Measurements from ENCODE around the gene WDR20.

DNA sequence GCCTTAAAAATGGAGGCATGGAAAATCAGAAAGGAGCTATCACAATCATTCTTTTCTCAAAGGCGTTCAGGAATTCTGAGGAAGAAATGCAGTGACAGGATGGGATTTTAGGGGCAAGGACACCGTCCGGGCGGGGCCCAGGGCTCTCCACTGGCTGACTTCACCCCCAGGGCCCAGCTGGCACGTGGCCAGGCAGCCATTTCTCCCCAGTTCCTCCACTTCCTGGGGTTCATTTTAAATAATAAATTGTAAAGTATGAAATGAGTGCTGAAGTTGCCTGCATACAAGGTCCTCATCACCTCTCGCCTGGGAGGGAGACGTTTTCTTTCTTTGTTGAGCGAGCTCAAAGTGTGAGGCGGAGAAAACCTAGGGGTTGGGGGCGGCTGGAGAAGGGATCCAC lies 73.8 kb downstream of the WDR20 start:
- TF ChIP-seq, protein P1, sequence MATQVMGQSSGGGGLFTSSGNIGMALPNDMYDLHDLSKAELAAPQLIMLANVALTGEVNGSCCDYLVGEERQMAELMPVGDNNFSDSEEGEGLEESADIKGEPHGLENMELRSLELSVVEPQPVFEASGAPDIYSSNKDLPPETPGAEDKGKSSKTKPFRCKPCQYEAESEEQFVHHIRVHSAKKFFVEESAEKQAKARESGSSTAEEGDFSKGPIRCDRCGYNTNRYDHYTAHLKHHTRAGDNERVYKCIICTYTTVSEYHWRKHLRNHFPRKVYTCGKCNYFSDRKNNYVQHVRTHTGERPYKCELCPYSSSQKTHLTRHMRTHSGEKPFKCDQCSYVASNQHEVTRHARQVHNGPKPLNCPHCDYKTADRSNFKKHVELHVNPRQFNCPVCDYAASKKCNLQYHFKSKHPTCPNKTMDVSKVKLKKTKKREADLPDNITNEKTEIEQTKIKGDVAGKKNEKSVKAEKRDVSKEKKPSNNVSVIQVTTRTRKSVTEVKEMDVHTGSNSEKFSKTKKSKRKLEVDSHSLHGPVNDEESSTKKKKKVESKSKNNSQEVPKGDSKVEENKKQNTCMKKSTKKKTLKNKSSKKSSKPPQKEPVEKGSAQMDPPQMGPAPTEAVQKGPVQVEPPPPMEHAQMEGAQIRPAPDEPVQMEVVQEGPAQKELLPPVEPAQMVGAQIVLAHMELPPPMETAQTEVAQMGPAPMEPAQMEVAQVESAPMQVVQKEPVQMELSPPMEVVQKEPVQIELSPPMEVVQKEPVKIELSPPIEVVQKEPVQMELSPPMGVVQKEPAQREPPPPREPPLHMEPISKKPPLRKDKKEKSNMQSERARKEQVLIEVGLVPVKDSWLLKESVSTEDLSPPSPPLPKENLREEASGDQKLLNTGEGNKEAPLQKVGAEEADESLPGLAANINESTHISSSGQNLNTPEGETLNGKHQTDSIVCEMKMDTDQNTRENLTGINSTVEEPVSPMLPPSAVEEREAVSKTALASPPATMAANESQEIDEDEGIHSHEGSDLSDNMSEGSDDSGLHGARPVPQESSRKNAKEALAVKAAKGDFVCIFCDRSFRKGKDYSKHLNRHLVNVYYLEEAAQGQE (IDR thresholded peaks at IDR 0.05; ENCODE audit: low read depth): no peak
- no peak for TF ChIP-seq TAF1 (IDR thresholded peaks at IDR 0.05; ENCODE audit: low read depth)
- TF ChIP-seq, protein P2, sequence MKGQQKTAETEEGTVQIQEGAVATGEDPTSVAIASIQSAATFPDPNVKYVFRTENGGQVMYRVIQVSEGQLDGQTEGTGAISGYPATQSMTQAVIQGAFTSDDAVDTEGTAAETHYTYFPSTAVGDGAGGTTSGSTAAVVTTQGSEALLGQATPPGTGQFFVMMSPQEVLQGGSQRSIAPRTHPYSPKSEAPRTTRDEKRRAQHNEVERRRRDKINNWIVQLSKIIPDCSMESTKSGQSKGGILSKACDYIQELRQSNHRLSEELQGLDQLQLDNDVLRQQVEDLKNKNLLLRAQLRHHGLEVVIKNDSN (IDR thresholded peaks at IDR 0.05): no peak
- no peak for TF ChIP-seq CREB1 (IDR thresholded peaks at IDR 0.05; ENCODE audit: low read depth)
- TF ChIP-seq, protein P3, sequence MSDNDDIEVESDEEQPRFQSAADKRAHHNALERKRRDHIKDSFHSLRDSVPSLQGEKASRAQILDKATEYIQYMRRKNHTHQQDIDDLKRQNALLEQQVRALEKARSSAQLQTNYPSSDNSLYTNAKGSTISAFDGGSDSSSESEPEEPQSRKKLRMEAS (IDR thresholded peaks at IDR 0.05): no peak
- no peak for TF ChIP-seq FOXM1 (IDR thresholded peaks at IDR 0.05; ENCODE audit: borderline replicate concordance, low read depth)
- no peak for TF ChIP-seq EP300 (IDR thresholded peaks at IDR 0.05; ENCODE audit: borderline replicate concordance)
- TF ChIP-seq TEAD4 (IDR thresholded peaks at IDR 0.05): no peak
- TF ChIP-seq RAD21 (IDR thresholded peaks at IDR 0.05; ENCODE audit: low read depth): no peak
- no peak for TF ChIP-seq YY1 (IDR thresholded peaks at IDR 0.05; ENCODE audit: low read depth)
- TF ChIP-seq CEBPB (IDR thresholded peaks at IDR 0.05): no peak

Measured in Ishikawa (cell line).